Stimulated activated CD8-positive, alpha-beta memory T cell treated with anti-CD3 and anti-CD28 coated beads, Interleukin-4, amount 100 ng/mL, for 4 hours (primary cell): ENCODE measurements around the gene SCP2.
"Not testable (repeated sequence)": the region's sequence is repeated elsewhere in the genome, so short reads cannot be mapped to it uniquely, and the experiment has no call there.

Experiments
- DNase-seq, 2 donors: peaks; one replicate each; pipeline ENCODE4 v3.0.0-alpha.2; 2020; ENCODE audit warnings: low read depth in 2 of 2, low spot score in 1 of 2

SCP2 gene

GRCh38 chr1:52916241-52916975 lies 10.7 kb upstream of the SCP2 start:
- DNase-seq, result no peak

- DNase-seq, result no peak
Measured at GRCh38 chr1:52917156-52917555, 9.9 kb upstream of the SCP2 start.

- DNase-seq, result no peak
Measured at GRCh38 chr1:52917581-52917980, 9.5 kb upstream of the SCP2 start.

GRCh38 chr1:52918201-52918600 lies 8.9 kb upstream of the SCP2 start:
- no peak for DNase-seq

GRCh38 chr1:52919051-52919722 lies 7.9 kb upstream of the SCP2 start:
- no peak for DNase-seq

- no peak for DNase-seq
Measured at GRCh38 chr1:52919723-52920483, 7.2 kb upstream of the SCP2 start.

- DNase-seq, result no peak
Measured at GRCh38 chr1:52920791-52921291, 6.2 kb upstream of the SCP2 start.

- no peak for DNase-seq
Measured at GRCh38 chr1:52925571-52926005, 1.5 kb upstream of the SCP2 start.

- DNase-seq, result no peak
Measured at GRCh38 chr1:52926864-52927211, 238 bp upstream of the SCP2 start.

GRCh38 chr1:52928015-52928404 lies 934 bp downstream of the SCP2 start:
- DNase-seq, result no peak

GRCh38 chr1:52929019-52929418 lies 1.9 kb downstream of the SCP2 start:
- DNase-seq, result no peak

GRCh38 chr1:52937433-52938182 lies 10.5 kb downstream of the SCP2 start:
- no peak for DNase-seq

GRCh38 chr1:52938183-52938451 lies 11.0 kb downstream of the SCP2 start:
- no peak for DNase-seq

- DNase-seq, result no peak
Measured at GRCh38 chr1:52943876-52944416, 16.9 kb downstream of the SCP2 start.

- no peak for DNase-seq
Measured at GRCh38 chr1:52944566-52944965, 17.5 kb downstream of the SCP2 start.

GRCh38 chr1:52947490-52947889 lies 20.4 kb downstream of the SCP2 start:
- no peak for DNase-seq

GRCh38 chr1:52949602-52950001 lies 22.5 kb downstream of the SCP2 start:
- DNase-seq, result not testable (repeated sequence)

- no peak for DNase-seq
Measured at GRCh38 chr1:52952112-52952511, 25.0 kb downstream of the SCP2 start.

- no peak for DNase-seq
Measured at GRCh38 chr1:52955129-52955970, 28.3 kb downstream of the SCP2 start.

GRCh38 chr1:52963101-52963500 lies 36.0 kb downstream of the SCP2 start:
- DNase-seq, result no peak
